Epithelial cell of prostate (primary cell): Measurements from ENCODE around the gene SYT14.
"Not testable (repeated sequence)": the region's sequence is repeated elsewhere in the genome, so short reads cannot be mapped to it uniquely, and the experiment has no call there.

Experiments
- DNase-seq: peaks from one replicate; pipeline ENCODE4 v3.0.0-alpha.2; 2011; ENCODE audit warnings: low read depth, low spot score
- H3K27ac ChIP-seq: fragments of 450-650 bp; 2 replicates; pipeline ENCODE4 v1.5.1; 2017; ENCODE audit warnings: mild to moderate bottlenecking

SYT14 gene

GRCh38 chr1:209931141-209931540 lies 6.9 kb upstream of the SYT14 start:
- no peak overlapping the region for H3K27ac ChIP-seq
- DNase-seq, result no peak

GRCh38 chr1:209936125-209936524 lies 1.9 kb upstream of the SYT14 start:
- H3K27ac ChIP-seq, result no peak overlapping the region
- DNase-seq, result no peak

GRCh38 chr1:209945377-209945776 lies 7.4 kb downstream of the SYT14 start:
- no peak for DNase-seq
- no peak overlapping the region for H3K27ac ChIP-seq

GRCh38 chr1:209948155-209948554 lies 10.1 kb downstream of the SYT14 start:
- DNase-seq, result no peak
- H3K27ac ChIP-seq, result no peak overlapping the region

GRCh38 chr1:209956116-209956515 lies 18.1 kb downstream of the SYT14 start:
- H3K27ac ChIP-seq, result no peak overlapping the region
- no peak for DNase-seq

- DNase-seq, result no peak
- no peak overlapping the region for H3K27ac ChIP-seq
Measured at GRCh38 chr1:209959623-209960022, 21.6 kb downstream of the SYT14 start.

- DNase-seq, result no peak
Measured at GRCh38 chr1:209960926-209961325, 22.9 kb downstream of the SYT14 start.

GRCh38 chr1:209962388-209962787 lies 24.4 kb downstream of the SYT14 start:
- H3K27ac ChIP-seq, result no peak overlapping the region
- DNase-seq, result no peak

More at GRCh38 chr1:209960926-209961325, 22.9 kb downstream of the SYT14 start:
- H3K27ac ChIP-seq, result no peak overlapping the region

- no peak overlapping the region for H3K27ac ChIP-seq
- DNase-seq, result no peak
Measured at GRCh38 chr1:209962856-209963255, 24.8 kb downstream of the SYT14 start.

GRCh38 chr1:209965996-209966395 lies 28.0 kb downstream of the SYT14 start:
- no peak overlapping the region for H3K27ac ChIP-seq
- DNase-seq, result no peak

- not testable (repeated sequence) for DNase-seq, H3K27ac ChIP-seq
Measured at GRCh38 chr1:209978721-209979120, 40.7 kb downstream of the SYT14 start.

GRCh38 chr1:209983953-209984352 lies 45.9 kb downstream of the SYT14 start:
- DNase-seq, result no peak
- no peak overlapping the region for H3K27ac ChIP-seq

GRCh38 chr1:209985002-209985401 lies 47.0 kb downstream of the SYT14 start:
- no peak for DNase-seq
- H3K27ac ChIP-seq, result no peak overlapping the region

GRCh38 chr1:209988706-209989105 lies 50.7 kb downstream of the SYT14 start:
- H3K27ac ChIP-seq, result no peak overlapping the region
- peak; percentile 62 for DNase-seq

GRCh38 chr1:209989525-209989924 lies 51.5 kb downstream of the SYT14 start:
- no peak for DNase-seq
- H3K27ac ChIP-seq, result no peak overlapping the region

- no peak overlapping the region for H3K27ac ChIP-seq
Measured at GRCh38 chr1:209993061-209993830, 55.2 kb downstream of the SYT14 start.

GRCh38 chr1:209996348-209996747 lies 58.3 kb downstream of the SYT14 start:
- DNase-seq, result no peak

More at GRCh38 chr1:209993061-209993830, 55.2 kb downstream of the SYT14 start:
- no peak for DNase-seq

GRCh38 chr1:209999005-209999404 lies 61.0 kb downstream of the SYT14 start:
- no peak overlapping the region for H3K27ac ChIP-seq

More at GRCh38 chr1:209996348-209996747, 58.3 kb downstream of the SYT14 start:
- H3K27ac ChIP-seq, result no peak overlapping the region

GRCh38 chr1:210001751-210002150 lies 63.7 kb downstream of the SYT14 start:
- no peak overlapping the region for H3K27ac ChIP-seq
- DNase-seq, result no peak

More at GRCh38 chr1:209999005-209999404, 61.0 kb downstream of the SYT14 start:
- no peak for DNase-seq

- no peak for DNase-seq
- no peak overlapping the region for H3K27ac ChIP-seq
Measured at GRCh38 chr1:210003501-210003900, 65.5 kb downstream of the SYT14 start.

- DNase-seq, result no peak
- no peak overlapping the region for H3K27ac ChIP-seq
Measured at GRCh38 chr1:210010161-210010560, 72.1 kb downstream of the SYT14 start.
